ENCODE measurements around the gene SLC25A13.

SLC25A13 gene

GRCh38 chr7:96211954-96212353, 109.9 kb downstream of the SLC25A13 start:
- H3K4me3 ChIP-seq (ENCODE audit: control insufficient read depth, low read depth, low read length): no peak overlapping the region
- TF ChIP-seq, protein P1, sequence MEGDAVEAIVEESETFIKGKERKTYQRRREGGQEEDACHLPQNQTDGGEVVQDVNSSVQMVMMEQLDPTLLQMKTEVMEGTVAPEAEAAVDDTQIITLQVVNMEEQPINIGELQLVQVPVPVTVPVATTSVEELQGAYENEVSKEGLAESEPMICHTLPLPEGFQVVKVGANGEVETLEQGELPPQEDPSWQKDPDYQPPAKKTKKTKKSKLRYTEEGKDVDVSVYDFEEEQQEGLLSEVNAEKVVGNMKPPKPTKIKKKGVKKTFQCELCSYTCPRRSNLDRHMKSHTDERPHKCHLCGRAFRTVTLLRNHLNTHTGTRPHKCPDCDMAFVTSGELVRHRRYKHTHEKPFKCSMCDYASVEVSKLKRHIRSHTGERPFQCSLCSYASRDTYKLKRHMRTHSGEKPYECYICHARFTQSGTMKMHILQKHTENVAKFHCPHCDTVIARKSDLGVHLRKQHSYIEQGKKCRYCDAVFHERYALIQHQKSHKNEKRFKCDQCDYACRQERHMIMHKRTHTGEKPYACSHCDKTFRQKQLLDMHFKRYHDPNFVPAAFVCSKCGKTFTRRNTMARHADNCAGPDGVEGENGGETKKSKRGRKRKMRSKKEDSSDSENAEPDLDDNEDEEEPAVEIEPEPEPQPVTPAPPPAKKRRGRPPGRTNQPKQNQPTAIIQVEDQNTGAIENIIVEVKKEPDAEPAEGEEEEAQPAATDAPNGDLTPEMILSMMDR (IDR thresholded peaks at IDR 0.05; ENCODE audit: control insufficient read depth, insufficient read depth, low read depth, low read length, missing control alignments): no peak
- no peak for DNase-seq (ENCODE audit: low read depth)

DNA sequence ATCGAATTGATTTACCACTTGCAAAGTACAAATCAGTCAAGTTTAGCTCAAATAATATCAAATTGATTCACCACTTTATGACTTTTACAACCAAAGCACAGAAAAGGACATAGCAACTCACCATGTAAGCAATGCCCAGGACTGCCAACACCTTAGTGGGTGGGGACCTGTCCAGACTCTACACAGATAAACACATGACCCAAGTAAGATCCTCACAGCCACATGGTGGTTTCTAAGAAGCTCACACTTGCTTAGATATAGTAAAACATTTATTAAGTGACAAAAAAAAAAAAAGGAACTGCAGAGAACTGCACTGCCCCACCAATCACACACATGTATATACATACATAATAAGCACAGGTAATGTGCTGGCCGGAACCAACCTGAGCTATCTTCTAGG, 116.2 kb downstream of the SLC25A13 start:
- TF ChIP-seq, protein P1 (IDR thresholded peaks at IDR 0.05; ENCODE audit: control insufficient read depth, insufficient read depth, low read depth, low read length, missing control alignments): no peak
- no peak for DNase-seq (ENCODE audit: low read depth)
- no peak overlapping the region for H3K4me3 ChIP-seq (ENCODE audit: control insufficient read depth, low read depth, low read length)

DNA sequence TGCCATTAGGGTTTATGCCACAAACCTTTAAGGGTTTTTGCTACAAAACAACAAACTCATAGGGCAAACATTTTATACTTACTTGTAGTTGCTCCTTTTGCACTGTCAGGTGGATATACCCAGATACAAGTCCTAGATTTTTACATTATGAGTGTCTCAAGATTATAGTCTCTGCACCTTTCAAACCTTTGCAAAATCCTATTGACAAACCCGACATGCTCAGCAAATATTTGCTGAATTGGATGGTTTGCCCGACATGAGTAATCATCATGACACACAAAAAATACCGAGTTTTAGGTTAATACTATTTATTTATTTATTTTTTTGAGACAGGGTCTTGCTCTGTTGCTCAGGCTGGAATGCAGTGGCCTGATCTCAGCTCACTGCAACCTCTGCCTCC, 117.3 kb downstream of the SLC25A13 start:
- no peak overlapping the region for H3K4me3 ChIP-seq (ENCODE audit: control insufficient read depth, low read depth, low read length)
- TF ChIP-seq, protein P1 (IDR thresholded peaks at IDR 0.05; ENCODE audit: control insufficient read depth, insufficient read depth, low read depth, low read length, missing control alignments): no peak
- no peak for DNase-seq (ENCODE audit: low read depth)

GRCh38 chr7:96203786-96204185, 118.1 kb downstream of the SLC25A13 start:
- no peak overlapping the region for H3K4me3 ChIP-seq (ENCODE audit: control insufficient read depth, low read depth, low read length)
- no peak for DNase-seq (ENCODE audit: low read depth)
- TF ChIP-seq, protein P1 (IDR thresholded peaks at IDR 0.05; ENCODE audit: control insufficient read depth, insufficient read depth, low read depth, low read length, missing control alignments): no peak

DNA sequence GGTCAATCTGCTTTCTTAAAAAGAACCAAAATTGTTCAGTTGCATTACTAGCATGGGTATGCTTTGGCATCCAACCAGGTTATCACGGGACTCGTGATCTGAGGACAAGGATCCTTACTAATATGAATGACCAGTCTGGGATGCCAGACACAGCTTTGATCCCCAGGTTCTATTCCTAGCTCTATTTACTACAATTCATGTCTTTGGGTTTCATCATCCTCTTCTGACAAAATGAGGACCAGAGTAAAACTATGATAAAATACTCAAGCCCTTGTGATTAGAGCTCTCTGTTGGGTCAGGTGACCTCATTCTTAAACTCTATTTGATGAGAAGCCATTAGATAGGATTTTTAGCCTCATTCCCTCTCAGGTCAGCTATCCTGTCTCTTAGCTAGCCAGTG, 119.8 kb downstream of the SLC25A13 start:
- H3K4me3 ChIP-seq (ENCODE audit: control insufficient read depth, low read depth, low read length): no peak overlapping the region
- TF ChIP-seq, protein P1 (IDR thresholded peaks at IDR 0.05; ENCODE audit: control insufficient read depth, insufficient read depth, low read depth, low read length, missing control alignments): no peak
- DNase-seq (ENCODE audit: low read depth): no peak

DNA sequence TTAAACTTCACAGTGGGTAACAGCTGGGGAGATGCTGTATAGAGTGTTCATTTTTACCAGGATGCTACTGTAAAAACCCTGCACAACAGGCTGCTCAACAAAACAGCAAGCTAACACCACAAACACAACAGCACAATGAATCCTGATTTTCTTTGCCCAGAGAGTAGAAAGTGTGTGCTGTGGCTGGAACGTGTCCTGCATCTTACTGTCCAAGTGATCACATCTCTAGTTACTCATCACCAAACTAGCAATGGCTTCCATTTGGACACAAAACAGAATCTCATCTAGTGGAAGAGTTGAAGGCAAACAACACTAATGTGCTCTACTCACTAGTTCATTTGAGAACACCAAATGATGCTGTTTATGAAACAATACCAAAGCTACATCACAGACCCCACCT, 121.2 kb downstream of the SLC25A13 start:
- DNase-seq (ENCODE audit: low read depth): no peak
- TF ChIP-seq, protein P1 (IDR thresholded peaks at IDR 0.05; ENCODE audit: control insufficient read depth, insufficient read depth, low read depth, low read length, missing control alignments): no peak
- H3K4me3 ChIP-seq (ENCODE audit: control insufficient read depth, low read depth, low read length): no peak overlapping the region

DNA sequence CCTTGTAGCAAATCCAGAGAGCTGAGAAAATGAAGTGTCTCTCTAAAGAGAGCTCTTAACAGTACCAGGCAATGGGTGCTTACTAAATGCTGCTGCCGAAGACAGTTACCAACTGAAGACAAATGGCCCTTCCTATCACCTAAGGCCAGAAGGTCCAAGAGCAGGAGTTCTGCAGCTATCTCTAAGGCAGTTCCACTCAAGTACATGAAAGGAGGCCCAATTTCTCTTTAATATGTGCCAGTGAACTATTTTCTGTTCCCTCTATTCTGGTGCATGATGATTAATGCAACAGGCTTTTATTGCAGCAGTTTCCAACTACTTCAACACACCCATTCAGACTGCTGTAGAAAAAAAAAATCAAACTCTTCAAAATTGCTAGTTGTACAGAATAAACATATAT, 122.5 kb downstream of the SLC25A13 start:
- no peak for DNase-seq (ENCODE audit: low read depth)
- H3K4me3 ChIP-seq (ENCODE audit: control insufficient read depth, low read depth, low read length): no peak overlapping the region
- TF ChIP-seq, protein P1 (IDR thresholded peaks at IDR 0.05; ENCODE audit: control insufficient read depth, insufficient read depth, low read depth, low read length, missing control alignments): no peak
